ENCODE results near the gene MR1. TPM values are rescaled to one million over a fixed set of nuclear protein-coding genes. Genes with fewer than 3 reads are reported as not detected.

The MR1 gene
- total RNA-seq, 3 donors from 2014 or later = 3.3 to 14.6 (median 7.4) TPM

GRCh38 chr1:181021811-181022434 lies 11.9 kb upstream of the MR1 start:
- intact Hi-C loops (cut with DNase I, micrococcal nuclease) = no loop called here
- Histone ChIP-seq H3K4me3 (peak overlapping the region; percentile 81), H3K9me3 (no peaks in the 10 kb centered on the region), H3K36me3 (ENCODE audit: low read depth) (no peaks in the 10 kb centered on the region), H3K4me1 (ENCODE audit: low read depth) (peaks cover 14% of the 10 kb centered on the region)
- DNase-seq (peak; percentile 65 to 72 (median 72)), ATAC-seq (peak; percentile 44)
- TF ChIP-seq CTCF (IDR thresholded peaks at IDR 0.05) = no peak

GRCh38 chr1:181023265-181024057 lies 10.3 kb upstream of the MR1 start:
- no peak for ATAC-seq
- intact Hi-C loops (cut with DNase I, micrococcal nuclease) = no loop called here
- H3K36me3 ChIP-seq (ENCODE audit: low read depth) = no peaks in the 10 kb centered on the region

GRCh38 chr1:181028196-181028595 lies 5.6 kb upstream of the MR1 start:
- ATAC-seq = no peak

More at GRCh38 chr1:181023265-181024057, 10.3 kb upstream of the MR1 start:
- no peaks in the 10 kb centered on the region for H3K9me3 ChIP-seq
- DNase-seq = no peak
- no peak overlapping the region for H3K4me3 ChIP-seq
- peaks cover 14% of the 10 kb centered on the region for H3K4me1 ChIP-seq (ENCODE audit: low read depth)
- TF ChIP-seq CTCF (IDR thresholded peaks at IDR 0.05) = no peak

GRCh38 chr1:181028615-181029014 lies 5.2 kb upstream of the MR1 start:
- H3K36me3 ChIP-seq (ENCODE audit: low read depth) = no peaks in the 10 kb centered on the region
- DNase-seq = no peak
- intact Hi-C loops (cut with DNase I, micrococcal nuclease) = no loop called here
- H3K4me3 ChIP-seq = no peak overlapping the region
- peaks cover 6% of the 10 kb centered on the region for H3K4me1 ChIP-seq (ENCODE audit: low read depth)
- H3K9me3 ChIP-seq = no peaks in the 10 kb centered on the region
- TF ChIP-seq CTCF (IDR thresholded peaks at IDR 0.05) = no peak
- no peak for ATAC-seq

More at GRCh38 chr1:181028196-181028595, 5.6 kb upstream of the MR1 start:
- intact Hi-C loops (cut with DNase I, micrococcal nuclease) = no loop called here
- no peak for TF ChIP-seq CTCF (IDR thresholded peaks at IDR 0.05)
- Histone ChIP-seq H3K4me1 (ENCODE audit: low read depth) (peaks cover 3% of the 10 kb centered on the region), H3K4me3 (no peak overlapping the region), H3K36me3 (ENCODE audit: low read depth) (no peaks in the 10 kb centered on the region), H3K9me3 (no peaks in the 10 kb centered on the region)
- no peak for DNase-seq

GRCh38 chr1:181032535-181032934 lies 1.2 kb upstream of the MR1 start:
- no peak for TF ChIP-seq CTCF (IDR thresholded peaks at IDR 0.05)
- Histone ChIP-seq H3K4me1 (ENCODE audit: low read depth) (peaks cover 6% of the 10 kb centered on the region), H3K9me3 (no peaks in the 10 kb centered on the region), H3K4me3 (no peak overlapping the region), H3K36me3 (ENCODE audit: low read depth) (no peaks in the 10 kb centered on the region)
- ATAC-seq (no peak), DNase-seq (no peak)
- intact Hi-C loops (cut with DNase I, micrococcal nuclease) = no loop called here

Measured in mucosa of descending colon (tissue), 3 donors.